Calu3 (cell line): ENCODE data around the gene SPG11. TPM values are rescaled to one million over a fixed set of nuclear protein-coding genes. Genes with fewer than 3 reads are reported as not detected.

Source experiments
- BruUV-seq: library from RNA; stranded (reverse); fragments of 400-500 nt; replicated peaks from 2 replicates; lab custom pipeline; 2021; lab: Mats Ljungman, UMichigan
- CTCF ChIA-PET: fragments of 300-600 bp; sonication (Branson Sonifier 250); formaldehyde crosslinking; loops from one replicate; lab custom pipeline; 2022; ENCODE audit warnings: antibody characterized with exemption; lab: Charles Lee
- DNase-seq: peaks from one replicate; pipeline ENCODE4 v3.0.0; 2022
- H3K27ac Mint-ChIP-seq: one replicate; pipeline ENCODE4 v1.8.0; 2022; ENCODE audit warnings: mixed read lengths; ENCODE audit not compliant: unreplicated experiment
- H3K27me3 Mint-ChIP-seq: one replicate; pipeline ENCODE4 v1.8.0; 2022; ENCODE audit warnings: mixed read lengths; ENCODE audit not compliant: unreplicated experiment
- H3K36me3 Mint-ChIP-seq: one replicate; pipeline ENCODE4 v1.8.0; 2022; ENCODE audit warnings: mild to moderate bottlenecking, moderate library complexity, mixed read lengths; ENCODE audit not compliant: insufficient read depth, unreplicated experiment
- H3K4me1 Mint-ChIP-seq: one replicate; pipeline ENCODE4 v1.8.0; 2022; ENCODE audit warnings: mild to moderate bottlenecking, low read depth, mixed read lengths; ENCODE audit not compliant: unreplicated experiment
- H3K4me3 Mint-ChIP-seq: one replicate; pipeline ENCODE4 v1.8.0; 2022; ENCODE audit warnings: mild to moderate bottlenecking, low read depth, moderate library complexity, mixed read lengths; ENCODE audit not compliant: unreplicated experiment
- H3K9me3 Mint-ChIP-seq: one replicate; pipeline ENCODE4 v1.8.0; 2022; ENCODE audit warnings: low read depth, mixed read lengths; ENCODE audit not compliant: unreplicated experiment
- CTCF ChIP-seq: fragments of 200-600 bp; IDR thresholded peaks from one replicate; pipeline ENCODE4 v1.8.0; 2022; ENCODE audit warnings: antibody characterized with exemption; ENCODE audit not compliant: unreplicated experiment
- intact Hi-C: fragments of 100-400 bp; cut with micrococcal nuclease; formaldehyde crosslinking; loops from one replicate; pipeline ENCODE4 v1.10.0; 2022; ENCODE audit not compliant: unreplicated experiment
- total RNA-seq: library from RNA; stranded (reverse); gene quantifications from 2 replicates; pipeline ENCODE4 v1.2.3, GENCODE V29; 2022

The SPG11 gene
- total RNA-seq, 1 experiment from 2014 or later, result 36.6 TPM

GRCh38 chr15:44711096-44711742 lies 47.8 kb upstream of the SPG11 start, which contains the start of the genes B2M and PATL2:
B2M (plus strand) TSS chr15:44711517; CDS start chr15:44711547, 30 bp downstream.
PATL2 (minus strand) TSS chr15:44711323; CDS start chr15:44676490, 34,833 bp downstream.
- H3K27ac Mint-ChIP-seq, result peak within 1 kb of the TSS; percentile 93
- DNase-seq, result peak; percentile 87
- H3K9me3 Mint-ChIP-seq, result no peaks in the 10 kb centered on the region
- H3K4me3 Mint-ChIP-seq, result peak within 1 kb of the TSS; percentile 97
- H3K36me3 Mint-ChIP-seq, result peaks cover 45% of the 10 kb centered on the region
- no peak for TF ChIP-seq CTCF
- CTCF ChIA-PET, result interaction anchor here (1.0 to 3.2 kb wide), 3 partner anchors 18 to 48 kb away, joined by 3 to 24 read pairs (median 4); partner anchors contain the start of gene SPG11
- no peaks in the 10 kb centered on the region for H3K4me1 Mint-ChIP-seq
- BruUV-seq, result no TSS peak
- H3K27me3 Mint-ChIP-seq, result no peaks in the 10 kb centered on the region
- intact Hi-C loops, result no loop called here

GRCh38 chr15:44710236-44711095 lies 47.0 kb upstream of the SPG11 start:
- intact Hi-C loops, result no loop called here
- Mint-ChIP-seq H3K4me3 (peak overlapping the region; percentile 97), H3K4me1 (no peaks in the 10 kb centered on the region), H3K36me3 (peaks cover 45% of the 10 kb centered on the region), H3K27ac (peak overlapping the region; percentile 93), H3K27me3 (no peaks in the 10 kb centered on the region), H3K9me3 (no peaks in the 10 kb centered on the region)
- DNase-seq, result no peak
- TF ChIP-seq CTCF, result no peak
- CTCF ChIA-PET, result interaction anchor here (1.0 to 3.2 kb wide), 3 partner anchors 18 to 47 kb away, joined by 3 to 24 read pairs (median 4); partner anchors contain the start of gene SPG11
- TSS peak; percentile 56 for BruUV-seq

GRCh38 chr15:44706946-44707636 lies 43.6 kb upstream of the SPG11 start:
- H3K27ac Mint-ChIP-seq, result no peak overlapping the region

More at GRCh38 chr15:44706946-44707636, 43.6 kb upstream of the SPG11 start:
- Mint-ChIP-seq H3K4me3 (no peak overlapping the region), H3K4me1 (no peaks in the 10 kb centered on the region), H3K36me3 (peaks cover 18% of the 10 kb centered on the region), H3K27me3 (no peaks in the 10 kb centered on the region), H3K9me3 (peaks cover 3% of the 10 kb centered on the region)
- peak; percentile 20 for DNase-seq
- no peak for TF ChIP-seq CTCF
- intact Hi-C loops, result no loop called here
- no TSS peak for BruUV-seq
- CTCF ChIA-PET, result no interaction called here
